ENCODE measurements around the gene RIPOR3.

- TF ChIP-seq, protein P1, sequence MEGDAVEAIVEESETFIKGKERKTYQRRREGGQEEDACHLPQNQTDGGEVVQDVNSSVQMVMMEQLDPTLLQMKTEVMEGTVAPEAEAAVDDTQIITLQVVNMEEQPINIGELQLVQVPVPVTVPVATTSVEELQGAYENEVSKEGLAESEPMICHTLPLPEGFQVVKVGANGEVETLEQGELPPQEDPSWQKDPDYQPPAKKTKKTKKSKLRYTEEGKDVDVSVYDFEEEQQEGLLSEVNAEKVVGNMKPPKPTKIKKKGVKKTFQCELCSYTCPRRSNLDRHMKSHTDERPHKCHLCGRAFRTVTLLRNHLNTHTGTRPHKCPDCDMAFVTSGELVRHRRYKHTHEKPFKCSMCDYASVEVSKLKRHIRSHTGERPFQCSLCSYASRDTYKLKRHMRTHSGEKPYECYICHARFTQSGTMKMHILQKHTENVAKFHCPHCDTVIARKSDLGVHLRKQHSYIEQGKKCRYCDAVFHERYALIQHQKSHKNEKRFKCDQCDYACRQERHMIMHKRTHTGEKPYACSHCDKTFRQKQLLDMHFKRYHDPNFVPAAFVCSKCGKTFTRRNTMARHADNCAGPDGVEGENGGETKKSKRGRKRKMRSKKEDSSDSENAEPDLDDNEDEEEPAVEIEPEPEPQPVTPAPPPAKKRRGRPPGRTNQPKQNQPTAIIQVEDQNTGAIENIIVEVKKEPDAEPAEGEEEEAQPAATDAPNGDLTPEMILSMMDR (IDR thresholded peaks at IDR 0.05) = peak in 3 of 6 experiments; percentile 46 to 55 (median 55)
- TF ChIP-seq POLR2A (IDR thresholded peaks at IDR 0.05) = no peak
Measured at GRCh38 chr20:50713657-50714101, 22.3 kb upstream of the RIPOR3 start.
